ENCODE results near the gene CEND1. TPM values are rescaled to one million over a fixed set of nuclear protein-coding genes. Genes with fewer than 3 reads are reported as not detected.

Gene CEND1
- total RNA-seq, 4 donors from 2014 or later: 0.44 to 0.45 TPM; not detected in 2

- 82 to 93% methylated on average over 2 to 7 of the region's 9 CpGs for WGBS, 2 donors
- no peak for DNase-seq
- H3K4me1 ChIP-seq: peaks cover 6 to 12% of the 10 kb centered on the region in 2 donors
- H3K4me3 ChIP-seq (replicated peaks in 1 of 3): no peak overlapping the region
- H3K27ac ChIP-seq: no peak overlapping the region
- H3K9me3 ChIP-seq: no peaks in the 10 kb centered on the region
- intact Hi-C loops (cut with DNase I): no loop called here
- no peaks in the 10 kb centered on the region for H3K27me3 ChIP-seq
- H3K36me3 ChIP-seq: peaks cover 15 to 17% of the 10 kb centered on the region in 2 donors
- no peak for TF ChIP-seq POLR2A (IDR thresholded peaks at IDR 0.05)
Measured at GRCh38 chr11:773830-774229, 16.1 kb downstream of the CEND1 start.

DNA sequence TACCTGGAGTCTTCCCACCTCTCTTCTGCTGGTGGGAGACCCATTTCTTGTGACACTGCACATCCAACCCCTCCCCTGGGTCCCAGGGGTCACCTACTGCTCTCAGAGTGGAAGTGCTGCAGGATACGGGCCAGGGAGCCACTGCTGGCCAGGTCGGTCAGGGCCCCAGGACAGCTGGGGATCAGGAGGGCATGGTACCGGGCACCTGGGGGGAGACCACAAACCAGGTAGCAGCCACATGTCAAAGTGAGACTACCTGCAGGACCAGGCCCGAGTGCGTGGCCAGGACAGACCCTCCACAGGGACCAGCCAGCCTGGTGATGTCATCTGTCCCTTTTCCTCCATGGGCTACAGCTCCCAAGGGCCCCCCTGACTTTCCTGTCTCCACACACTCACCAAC is 16.5 kb downstream of the CEND1 start:
- H3K4me1 ChIP-seq: peaks cover 6 to 11% of the 10 kb centered on the region in 2 donors
- peaks cover 15 to 17% of the 10 kb centered on the region in 2 donors for H3K36me3 ChIP-seq
- H3K9me3 ChIP-seq: no peaks in the 10 kb centered on the region
- WGBS, 2 donors: no CpG with 5 or more reads among the region's 5 CpGs
- no peak overlapping the region for H3K27ac ChIP-seq
- TF ChIP-seq, protein P1, sequence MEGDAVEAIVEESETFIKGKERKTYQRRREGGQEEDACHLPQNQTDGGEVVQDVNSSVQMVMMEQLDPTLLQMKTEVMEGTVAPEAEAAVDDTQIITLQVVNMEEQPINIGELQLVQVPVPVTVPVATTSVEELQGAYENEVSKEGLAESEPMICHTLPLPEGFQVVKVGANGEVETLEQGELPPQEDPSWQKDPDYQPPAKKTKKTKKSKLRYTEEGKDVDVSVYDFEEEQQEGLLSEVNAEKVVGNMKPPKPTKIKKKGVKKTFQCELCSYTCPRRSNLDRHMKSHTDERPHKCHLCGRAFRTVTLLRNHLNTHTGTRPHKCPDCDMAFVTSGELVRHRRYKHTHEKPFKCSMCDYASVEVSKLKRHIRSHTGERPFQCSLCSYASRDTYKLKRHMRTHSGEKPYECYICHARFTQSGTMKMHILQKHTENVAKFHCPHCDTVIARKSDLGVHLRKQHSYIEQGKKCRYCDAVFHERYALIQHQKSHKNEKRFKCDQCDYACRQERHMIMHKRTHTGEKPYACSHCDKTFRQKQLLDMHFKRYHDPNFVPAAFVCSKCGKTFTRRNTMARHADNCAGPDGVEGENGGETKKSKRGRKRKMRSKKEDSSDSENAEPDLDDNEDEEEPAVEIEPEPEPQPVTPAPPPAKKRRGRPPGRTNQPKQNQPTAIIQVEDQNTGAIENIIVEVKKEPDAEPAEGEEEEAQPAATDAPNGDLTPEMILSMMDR (IDR thresholded peaks at IDR 0.05): no peak
- TF ChIP-seq POLR2A (IDR thresholded peaks at IDR 0.05): no peak
- no peak overlapping the region for H3K4me3 ChIP-seq (replicated peaks in 1 of 3)
- no peaks in the 10 kb centered on the region for H3K27me3 ChIP-seq
- DNase-seq: no peak
- intact Hi-C loops (cut with DNase I): no loop called here

GRCh38 chr11:772429-773390 is 17.2 kb downstream of the CEND1 start:
- H3K4me3 ChIP-seq (replicated peaks in 1 of 3): no peak overlapping the region
- intact Hi-C loops (cut with DNase I): no loop called here
- TF ChIP-seq, protein P1 (IDR thresholded peaks at IDR 0.05): no peak
- TF ChIP-seq POLR2A (IDR thresholded peaks at IDR 0.05): no peak
- 80 to 87% methylated on average over 2 to 7 of the region's 34 CpGs for WGBS, 2 donors
- H3K9me3 ChIP-seq: no peaks in the 10 kb centered on the region
- no peak overlapping the region for H3K27ac ChIP-seq
- H3K36me3 ChIP-seq: peaks cover 15 to 17% of the 10 kb centered on the region in 2 donors
- peaks cover 6 to 7% of the 10 kb centered on the region in 2 donors for H3K4me1 ChIP-seq
- H3K27me3 ChIP-seq: no peaks in the 10 kb centered on the region
- DNase-seq: no peak

DNA sequence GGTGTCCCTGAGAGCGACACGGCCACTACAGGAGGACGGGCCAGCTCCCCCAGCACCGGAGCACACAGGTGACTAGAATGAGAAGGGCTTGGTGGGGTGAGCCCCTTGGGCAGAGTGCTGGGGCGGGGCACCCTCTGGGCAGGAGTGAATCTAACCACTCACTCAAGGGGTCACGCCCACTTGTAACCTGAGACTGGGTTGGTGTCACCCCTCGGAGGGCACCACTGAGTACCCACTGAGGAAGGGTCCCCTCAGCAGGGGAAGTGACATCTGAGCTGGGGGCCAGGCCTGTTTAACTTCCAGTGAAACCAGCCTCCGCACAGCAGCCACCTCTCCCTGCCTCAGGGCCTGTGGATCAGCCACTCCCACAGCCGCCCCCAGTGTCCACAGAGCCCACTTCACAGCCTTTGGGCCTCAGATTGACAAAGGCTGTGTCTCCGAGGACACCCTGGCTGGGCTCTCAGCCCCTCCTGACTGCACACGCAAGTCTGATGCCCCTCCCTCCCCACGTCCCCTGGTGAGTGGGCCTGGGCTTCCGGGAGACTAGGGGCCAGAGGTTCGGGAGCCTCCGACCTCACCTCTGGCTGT is 18.2 kb downstream of the CEND1 start:
- no peak overlapping the region for H3K4me3 ChIP-seq (replicated peaks in 1 of 3)
- intact Hi-C loops (cut with DNase I): no loop called here

More for the DNA sequence above, 18.2 kb downstream of the CEND1 start:
- Histone ChIP-seq H3K27ac (no peak overlapping the region), H3K9me3 (no peaks in the 10 kb centered on the region), H3K36me3 (peaks cover 15 to 17% of the 10 kb centered on the region in 2 donors), H3K4me1 (peaks cover 6 to 7% of the 10 kb centered on the region in 2 donors), H3K27me3 (no peaks in the 10 kb centered on the region)
- TF ChIP-seq, protein P1 (IDR thresholded peaks at IDR 0.05): no peak
- no peak for TF ChIP-seq POLR2A (IDR thresholded peaks at IDR 0.05)
- DNase-seq: no peak
- 81 to 85% methylated on average over 7 to 11 of the region's 15 CpGs for whole genome bisulfite sequencing, 2 donors

All from thyroid gland (tissue), 4 donors.